ENCODE measurements around the gene MYL9. TPM values are rescaled to one million over a fixed set of nuclear protein-coding genes. Genes with fewer than 3 reads are reported as not detected.

Gene MYL9
- total RNA-seq, 3 donors from 2014 or later (not counting 1 experiment from before 2014, with no cell fraction given), result 2.7 to 13.5 (median 2.7) TPM

GRCh38 chr20:36549628-36549941 is 8.3 kb downstream of the MYL9 start:
- no peaks in the 10 kb centered on the region for H3K27me3 Mint-ChIP-seq (ENCODE audit: low read depth in 2 of 2)
- H3K36me3 Mint-ChIP-seq, result no peaks in the 10 kb centered on the region
- ATAC-seq (no peak), DNase-seq (no peak)
- H3K27me3 ChIP-seq (ENCODE audit: control insufficient read depth, insufficient read depth, low read length), result no peaks in the 10 kb centered on the region
- intact Hi-C loops (cut with micrococcal nuclease), result no loop called here
- H3K36me3 ChIP-seq (ENCODE audit: control insufficient read depth, insufficient read depth, low read length), result no peaks in the 10 kb centered on the region
- no peak overlapping the region for H3K27ac ChIP-seq (ENCODE audit: low read length)
- no peaks in the 10 kb centered on the region for H3K4me1 ChIP-seq (ENCODE audit: control insufficient read depth, insufficient read depth, low read length)
- no peaks in the 10 kb centered on the region for H3K9me3 ChIP-seq (ENCODE audit: control insufficient read depth, insufficient read depth, low read length)
- no peak overlapping the region for H3K4me3 Mint-ChIP-seq
- no peaks in the 10 kb centered on the region for H3K4me1 Mint-ChIP-seq
- no peak for TF ChIP-seq CTCF (IDR thresholded peaks at IDR 0.05)
- H3K9me3 Mint-ChIP-seq, result no peaks in the 10 kb centered on the region
- no peak overlapping the region for H3K27ac Mint-ChIP-seq
- no peak overlapping the region for H3K4me3 ChIP-seq (ENCODE audit: low read length)
- WGBS (ENCODE audit: insufficient coverage), result 100% methylated on average over 8 of the region's 9 CpGs

GRCh38 chr20:36549942-36550789 is 8.8 kb downstream of the MYL9 start:
- intact Hi-C loops (cut with micrococcal nuclease), result no loop called here
- TF ChIP-seq CTCF (IDR thresholded peaks at IDR 0.05), result no peak

GRCh38 chr20:36550790-36551299 is 9.5 kb downstream of the MYL9 start:
- H3K4me3 Mint-ChIP-seq, result no peak overlapping the region
- no peak for ATAC-seq
- H3K27me3 ChIP-seq (ENCODE audit: control insufficient read depth, insufficient read depth, low read length), result no peaks in the 10 kb centered on the region

More at GRCh38 chr20:36549942-36550789, 8.8 kb downstream of the MYL9 start:
- no peaks in the 10 kb centered on the region for H3K9me3 ChIP-seq (ENCODE audit: control insufficient read depth, insufficient read depth, low read length)
- no peaks in the 10 kb centered on the region for H3K4me1 ChIP-seq (ENCODE audit: control insufficient read depth, insufficient read depth, low read length)
- H3K36me3 ChIP-seq (ENCODE audit: control insufficient read depth, insufficient read depth, low read length), result no peaks in the 10 kb centered on the region
- H3K27ac ChIP-seq (ENCODE audit: low read length), result no peak overlapping the region
- H3K9me3 Mint-ChIP-seq, result no peaks in the 10 kb centered on the region
- no peaks in the 10 kb centered on the region for H3K27me3 Mint-ChIP-seq (ENCODE audit: low read depth in 2 of 2)
- H3K4me3 ChIP-seq (ENCODE audit: low read length), result no peak overlapping the region
- DNase-seq (no peak), ATAC-seq (no peak)
- H3K27ac Mint-ChIP-seq, result no peak overlapping the region
- H3K4me3 Mint-ChIP-seq, result no peak overlapping the region
- no peaks in the 10 kb centered on the region for H3K36me3 Mint-ChIP-seq
- WGBS (ENCODE audit: insufficient coverage), result 91% methylated on average over 16 of the region's 16 CpGs
- no peaks in the 10 kb centered on the region for H3K27me3 ChIP-seq (ENCODE audit: control insufficient read depth, insufficient read depth, low read length)
- no peaks in the 10 kb centered on the region for H3K4me1 Mint-ChIP-seq

More at GRCh38 chr20:36550790-36551299, 9.5 kb downstream of the MYL9 start:
- Mint-ChIP-seq H3K27ac (no peak overlapping the region), H3K27me3 (ENCODE audit: low read depth in 2 of 2) (no peaks in the 10 kb centered on the region), H3K36me3 (no peaks in the 10 kb centered on the region), H3K4me1 (no peaks in the 10 kb centered on the region), H3K9me3 (no peaks in the 10 kb centered on the region)
- Histone ChIP-seq H3K4me1 (ENCODE audit: control insufficient read depth, insufficient read depth, low read length) (no peaks in the 10 kb centered on the region), H3K9me3 (ENCODE audit: control insufficient read depth, insufficient read depth, low read length) (no peaks in the 10 kb centered on the region), H3K4me3 (ENCODE audit: low read length) (no peak overlapping the region), H3K27ac (ENCODE audit: low read length) (no peak overlapping the region), H3K36me3 (ENCODE audit: control insufficient read depth, insufficient read depth, low read length) (no peaks in the 10 kb centered on the region)
- TF ChIP-seq CTCF (IDR thresholded peaks at IDR 0.05), result no peak
- DNase-seq, result no peak
- 85% methylated on average over 14 of the region's 15 CpGs for WGBS (ENCODE audit: insufficient coverage)
- intact Hi-C loops (cut with micrococcal nuclease), result no loop called here
